ENCODE results near the gene REPS1.

The REPS1 gene

GRCh38 chr6:138991206-138991605 is 3.2 kb upstream of the REPS1 start:
- in situ Hi-C loops (cut with HindIII; ENCODE audit: low sequenced_read_pairs) = no loop called here
- TF ChIP-seq CTCF (IDR thresholded peaks at IDR 0.05; ENCODE audit: low read depth, low read length) = no peak
- no peak for DNase-seq (ENCODE audit: low read depth, low spot score)
- H3K4me3 ChIP-seq (ENCODE audit: low read depth, low read length) = no peak overlapping the region

- in situ Hi-C loops (cut with HindIII; ENCODE audit: low sequenced_read_pairs) = no loop called here
- H3K4me3 ChIP-seq (ENCODE audit: low read depth, low read length) = no peak overlapping the region
- TF ChIP-seq CTCF (IDR thresholded peaks at IDR 0.05; ENCODE audit: low read depth, low read length) = no peak
- DNase-seq (ENCODE audit: low read depth, low spot score) = no peak
These were observed 1.3 kb upstream of the REPS1 start for GRCh38 chr6:138989098-138989983.

- in situ Hi-C loops (cut with HindIII; ENCODE audit: low sequenced_read_pairs) = no loop called here
- no peak for DNase-seq (ENCODE audit: low read depth, low spot score)
These were observed 399 bp upstream of the REPS1 start for GRCh38 chr6:138988469-138988834.

GRCh38 chr6:138987080-138987642 is 892 bp downstream of the REPS1 start:
- in situ Hi-C loops (cut with HindIII; ENCODE audit: low sequenced_read_pairs) = no loop called here
- peak overlapping the region; percentile 81 for H3K4me3 ChIP-seq (ENCODE audit: low read depth, low read length)
- TF ChIP-seq CTCF (IDR thresholded peaks at IDR 0.05; ENCODE audit: low read depth, low read length) = no peak
- DNase-seq (ENCODE audit: low read depth, low spot score) = peak; percentile 17

More at GRCh38 chr6:138988469-138988834, 399 bp upstream of the REPS1 start:
- peak overlapping the region; percentile 81 for H3K4me3 ChIP-seq (ENCODE audit: low read depth, low read length)
- no peak for TF ChIP-seq CTCF (IDR thresholded peaks at IDR 0.05; ENCODE audit: low read depth, low read length)

GRCh38 chr6:138986578-138986977 is 1.5 kb downstream of the REPS1 start:
- in situ Hi-C loops (cut with HindIII; ENCODE audit: low sequenced_read_pairs) = no loop called here
- H3K4me3 ChIP-seq (ENCODE audit: low read depth, low read length) = peak overlapping the region; percentile 81
- peak; percentile 42 for DNase-seq (ENCODE audit: low read depth, low spot score)
- TF ChIP-seq CTCF (IDR thresholded peaks at IDR 0.05; ENCODE audit: low read depth, low read length) = no peak

GRCh38 chr6:138981416-138981815 is 6.6 kb downstream of the REPS1 start:
- in situ Hi-C loops (cut with HindIII; ENCODE audit: low sequenced_read_pairs) = no loop called here
- DNase-seq (ENCODE audit: low read depth, low spot score) = no peak
- no peak overlapping the region for H3K4me3 ChIP-seq (ENCODE audit: low read depth, low read length)
- TF ChIP-seq CTCF (IDR thresholded peaks at IDR 0.05; ENCODE audit: low read depth, low read length) = no peak
